ENCODE results near the gene RGS12.

RGS12 gene

GRCh38 chr4:3255611-3256186 lies 37.1 kb upstream of the RGS12 start:
- DNase-seq (ENCODE audit: low spot score): no peak

- no peak for DNase-seq (ENCODE audit: low spot score)
These were observed 36.4 kb upstream of the RGS12 start for GRCh38 chr4:3256230-3257102.

- DNase-seq (ENCODE audit: low spot score): no peak
These were observed 35.7 kb upstream of the RGS12 start for GRCh38 chr4:3257103-3257555.

GRCh38 chr4:3257556-3258482 lies 35.0 kb upstream of the RGS12 start:
- DNase-seq (ENCODE audit: low spot score): no peak

GRCh38 chr4:3261411-3262207 lies 31.2 kb upstream of the RGS12 start:
- no peak for DNase-seq (ENCODE audit: low spot score)

- DNase-seq (ENCODE audit: low spot score): no peak
These were observed 30.4 kb upstream of the RGS12 start for GRCh38 chr4:3262208-3263052.

GRCh38 chr4:3263053-3263875 lies 29.6 kb upstream of the RGS12 start:
- DNase-seq (ENCODE audit: low spot score): no peak

- no peak for DNase-seq (ENCODE audit: low spot score)
These were observed 29.0 kb upstream of the RGS12 start for GRCh38 chr4:3263876-3264193.

GRCh38 chr4:3266076-3266475 lies 26.7 kb upstream of the RGS12 start:
- DNase-seq (ENCODE audit: low spot score): no peak

GRCh38 chr4:3267576-3268394 lies 25.0 kb upstream of the RGS12 start:
- no peak for DNase-seq (ENCODE audit: low spot score)

GRCh38 chr4:3268395-3269104 lies 24.3 kb upstream of the RGS12 start:
- DNase-seq (ENCODE audit: low spot score): no peak

GRCh38 chr4:3269105-3269927 lies 23.5 kb upstream of the RGS12 start:
- DNase-seq (ENCODE audit: low spot score): no peak

- no peak for DNase-seq (ENCODE audit: low spot score)
These were observed 22.7 kb upstream of the RGS12 start for GRCh38 chr4:3269991-3270611.

GRCh38 chr4:3271131-3271530 lies 21.7 kb upstream of the RGS12 start:
- no peak for DNase-seq (ENCODE audit: low spot score)

- DNase-seq (ENCODE audit: low spot score): no peak
These were observed 15.8 kb upstream of the RGS12 start for GRCh38 chr4:3276986-3277385.

- DNase-seq (ENCODE audit: low spot score): no peak
These were observed 12.4 kb upstream of the RGS12 start for GRCh38 chr4:3280466-3280865.

GRCh38 chr4:3283483-3283882 lies 9.3 kb upstream of the RGS12 start:
- DNase-seq (ENCODE audit: low spot score): no peak

Measured in hematopoietic multipotent progenitor cell treated with erythropoietin and hydrocortisone succinate and interleukin-3 and kit ligand, for 15 days (in vitro differentiated cells).